Psoas muscle (tissue), 8 donors: ENCODE results near the gene FBXO8. TPM values are rescaled to one million over a fixed set of nuclear protein-coding genes. Genes with fewer than 3 reads are reported as not detected.

Source experiments
- ATAC-seq, 4 donors: fragments of 200-7000 bp; cut with Tn5 transposase; one replicate each; pipeline ENCODE4 v1.9.1; 2020; ENCODE audit warnings: moderate library complexity in 3 of 4, mild to moderate bottlenecking in 2 of 4
- DNase-seq, 2 donors: peaks; one replicate each; pipeline ENCODE4 v3.0.0-alpha.2; 2020
- H3K27ac ChIP-seq: fragments of 200-600 bp; one replicate; pipeline ENCODE4 v1.8.0; 2022
- H3K27me3 ChIP-seq, 3 donors: fragments of 200-600 bp in 1 of 3; one replicate each; pipeline versions ENCODE4 v1.6.1 to v1.8.0; 2013 to 2022; ENCODE audit warnings: low read length in 2 of 3, mild to moderate bottlenecking in 2 of 3, moderate library complexity in 1 of 3; ENCODE audit not compliant: insufficient read depth in 3 of 3
- H3K36me3 ChIP-seq, 2 donors: fragments of 200-600 bp in 1 of 2; one replicate each; pipeline versions ENCODE4 v1.6.1 to v1.8.0; 2013 to 2022; ENCODE audit warnings: low read depth in 1 of 2, mild to moderate bottlenecking in 1 of 2, moderate library complexity in 1 of 2; ENCODE audit not compliant: insufficient read depth in 1 of 2
- H3K4me1 ChIP-seq: fragments of 200-600 bp; one replicate; pipeline ENCODE4 v1.8.0; 2022
- H3K4me3 ChIP-seq: fragments of 200-600 bp; one replicate; pipeline ENCODE4 v1.8.0; 2022; ENCODE audit warnings: mild to moderate bottlenecking
- H3K9me3 ChIP-seq: fragments of 200-600 bp; one replicate; pipeline ENCODE4 v1.8.0; 2022
- WGBS, 3 donors: extraction: QIAGEN DNeasy Blood & Tissue Kit; methylation state at CpG; one replicate each; pipeline versions ENCODE4 v1.1.6 to v1.1.7; 2013; 5-methylcytosine and 5-hydroxymethylcytosine counted together
- intact Hi-C, 2 donors: fragments of 100-400 bp; cut with DNase I; formaldehyde crosslinking; loops; one replicate each; pipeline versions ENCODE4 v1.11.0 to v1.14.2; 2022
- polyA plus RNA-seq, 3 donors: library from polyadenylated mRNA; stranded (reverse); fragments of 200-250 nt; gene quantifications; one replicate each; pipeline ENCODE4 v1.2.3, GENCODE V29; 2013
- total RNA-seq, 4 donors: library from RNA; stranded (reverse); fragmentation: NEBNext Ultra II Directional in 2 of 4; extraction: Animal tissue kit (Norgen Biotek cat#: 25700) in 2 of 4; gene quantifications; one replicate each; pipeline versions ENCODE4 v1.2.1 to v1.2.4, GENCODE V29; 2021 to 2023
- TF ChIP-seq, protein P1 (sequence below): fragments of 200-600 bp; IDR thresholded peaks from one replicate; pipeline ENCODE4 v1.8.0; 2022; ENCODE audit warnings: antibody characterized with exemption
- donor health status: healthy with polysubstance abuse.
- donor health status: DM: no; HTN: no; CAD: no; lungs with moderate emphysema.
- donor health status: Bipolar disorder and iron deficiency.
- donor health status: healthy.
- donor health status: DM: yes; HTN: yes; CAD: no.
- donor health status: DM: no; HTN: no; CAD: no.
- donor health status: DM: no; HTN: no; CAD: no.
- donor health status: DM: yes; HTN: yes; CAD: no.

The FBXO8 gene
- total and polyA plus RNA-seq, 7 donors, result 7.2 to 21.4 (median 10.2) TPM

DNA sequence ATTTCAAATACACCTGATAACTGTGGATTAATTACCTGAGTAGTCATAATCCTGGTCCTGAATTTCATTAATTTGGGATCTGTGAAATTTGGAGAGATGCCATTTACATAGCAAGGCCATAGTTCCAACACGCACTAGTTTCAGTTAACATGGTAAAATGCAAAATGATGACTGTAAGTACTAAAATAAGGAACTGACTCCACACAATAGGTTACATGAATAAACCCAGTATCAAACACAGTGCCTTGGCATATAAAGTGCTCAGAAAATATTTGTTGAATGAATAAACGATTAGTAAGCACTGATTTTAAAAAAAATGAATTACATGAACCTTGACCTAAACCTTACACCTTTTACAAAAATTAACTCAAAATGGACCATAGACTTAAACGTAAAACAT, 9.0 kb downstream of the FBXO8 start:
- DNase-seq (no peak), ATAC-seq (peak in 3 of 4 donors; percentile 40 to 75 (median 47))
- H3K9me3 ChIP-seq, result no peaks in the 10 kb centered on the region
- intact Hi-C loops, result no loop called here
- peaks cover 8% of the 10 kb centered on the region for H3K4me1 ChIP-seq
- TF ChIP-seq, protein P1, sequence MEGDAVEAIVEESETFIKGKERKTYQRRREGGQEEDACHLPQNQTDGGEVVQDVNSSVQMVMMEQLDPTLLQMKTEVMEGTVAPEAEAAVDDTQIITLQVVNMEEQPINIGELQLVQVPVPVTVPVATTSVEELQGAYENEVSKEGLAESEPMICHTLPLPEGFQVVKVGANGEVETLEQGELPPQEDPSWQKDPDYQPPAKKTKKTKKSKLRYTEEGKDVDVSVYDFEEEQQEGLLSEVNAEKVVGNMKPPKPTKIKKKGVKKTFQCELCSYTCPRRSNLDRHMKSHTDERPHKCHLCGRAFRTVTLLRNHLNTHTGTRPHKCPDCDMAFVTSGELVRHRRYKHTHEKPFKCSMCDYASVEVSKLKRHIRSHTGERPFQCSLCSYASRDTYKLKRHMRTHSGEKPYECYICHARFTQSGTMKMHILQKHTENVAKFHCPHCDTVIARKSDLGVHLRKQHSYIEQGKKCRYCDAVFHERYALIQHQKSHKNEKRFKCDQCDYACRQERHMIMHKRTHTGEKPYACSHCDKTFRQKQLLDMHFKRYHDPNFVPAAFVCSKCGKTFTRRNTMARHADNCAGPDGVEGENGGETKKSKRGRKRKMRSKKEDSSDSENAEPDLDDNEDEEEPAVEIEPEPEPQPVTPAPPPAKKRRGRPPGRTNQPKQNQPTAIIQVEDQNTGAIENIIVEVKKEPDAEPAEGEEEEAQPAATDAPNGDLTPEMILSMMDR, result no peak
- no peaks in the 10 kb centered on the region for H3K27me3 ChIP-seq
- H3K36me3 ChIP-seq, result no peaks in the 10 kb centered on the region
- no peak overlapping the region for H3K4me3 ChIP-seq
- 80 to 89% (median 88%) methylated on average over 3 of the region's 3 CpGs for WGBS, 3 donors
- H3K27ac ChIP-seq, result no peak overlapping the region

DNA sequence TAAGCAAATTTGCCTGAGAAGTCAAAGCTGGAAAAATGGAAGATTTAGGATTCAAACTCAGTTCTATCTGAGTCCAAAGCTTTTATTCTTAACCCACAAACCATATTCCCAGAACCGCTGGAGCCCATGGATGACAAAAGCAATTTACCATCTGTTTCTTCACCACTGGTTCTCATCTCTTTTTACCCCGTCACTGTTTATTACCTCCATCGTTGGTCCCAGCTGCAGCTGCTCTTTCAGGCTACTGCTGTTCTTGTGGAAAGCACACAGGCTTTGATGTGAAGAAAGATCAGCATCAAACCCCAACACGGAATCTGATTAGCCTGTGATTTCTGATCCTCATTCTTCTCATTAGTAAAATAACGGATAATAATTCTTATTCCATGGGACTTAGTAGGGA, 9.5 kb downstream of the FBXO8 start:
- no peak overlapping the region for H3K4me3 ChIP-seq
- no peak for ATAC-seq
- 59 to 64% (median 60%) methylated on average over 5 of the region's 5 CpGs for WGBS, 3 donors
- intact Hi-C loops, result no loop called here
- peaks cover 8% of the 10 kb centered on the region for H3K4me1 ChIP-seq
- H3K27me3 ChIP-seq, result no peaks in the 10 kb centered on the region
- no peaks in the 10 kb centered on the region for H3K36me3 ChIP-seq
- TF ChIP-seq, protein P1, result no peak
- no peaks in the 10 kb centered on the region for H3K9me3 ChIP-seq
- DNase-seq, result no peak
- H3K27ac ChIP-seq, result no peak overlapping the region

DNA sequence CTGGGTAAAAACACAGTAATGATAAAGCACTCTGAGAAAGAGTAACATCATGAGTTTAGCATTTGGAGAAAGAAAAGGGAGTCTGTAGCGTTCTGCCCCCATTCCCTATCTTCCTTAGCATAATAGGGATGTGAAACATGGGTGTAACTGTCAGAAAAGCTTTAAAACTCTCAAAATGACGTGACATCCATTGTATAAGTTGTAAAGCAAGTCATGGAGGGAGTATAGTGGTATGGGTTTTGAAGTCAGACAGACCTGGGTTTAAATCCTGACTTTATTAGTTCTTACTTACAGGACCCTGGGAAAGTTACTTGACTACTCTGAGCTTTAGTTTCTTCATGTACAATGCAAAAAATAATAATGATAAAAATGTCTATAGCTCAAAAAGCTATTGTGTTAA, 17.1 kb downstream of the FBXO8 start:
- intact Hi-C loops, result no loop called here
- Histone ChIP-seq H3K27ac (no peak overlapping the region), H3K36me3 (peaks cover 0 to 5% of the 10 kb centered on the region in 2 donors), H3K27me3 (no peaks in the 10 kb centered on the region), H3K9me3 (no peaks in the 10 kb centered on the region), H3K4me3 (no peak overlapping the region), H3K4me1 (peaks cover 11% of the 10 kb centered on the region)
- whole genome bisulfite sequencing, 3 donors, result 63 to 78% (median 74%) methylated on average over 2 of the region's 2 CpGs
- TF ChIP-seq, protein P1, result no peak
- no peak for ATAC-seq
- no peak for DNase-seq

DNA sequence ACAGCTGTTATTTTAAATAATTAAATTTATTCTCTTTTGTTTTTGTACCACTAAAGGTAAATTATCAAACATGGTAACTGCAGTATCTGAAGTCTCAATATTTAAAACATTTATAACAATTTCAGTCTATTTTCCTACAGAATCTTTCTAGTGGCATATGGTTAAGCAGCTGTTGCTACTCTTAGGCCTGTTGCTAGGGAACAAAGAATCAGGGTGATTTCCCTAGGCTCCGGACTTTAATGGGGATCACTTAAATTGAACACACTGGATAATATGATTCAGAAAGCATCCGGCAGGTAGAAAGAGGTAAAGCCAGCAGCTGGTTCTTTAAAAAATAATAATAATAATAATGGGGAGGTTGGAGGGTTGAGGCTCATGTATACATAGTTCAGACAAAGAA, 17.6 kb downstream of the FBXO8 start:
- Histone ChIP-seq H3K4me3 (no peak overlapping the region), H3K27me3 (no peaks in the 10 kb centered on the region), H3K4me1 (peaks cover 11% of the 10 kb centered on the region), H3K27ac (no peak overlapping the region), H3K9me3 (no peaks in the 10 kb centered on the region), H3K36me3 (peaks cover 0 to 5% of the 10 kb centered on the region in 2 donors)
- no peak for DNase-seq
- TF ChIP-seq, protein P1, result no peak
- 23 to 36% (median 25%) methylated on average over 2 of the region's 2 CpGs for WGBS, 3 donors
- intact Hi-C loops, result no loop called here
- ATAC-seq, result no peak

DNA sequence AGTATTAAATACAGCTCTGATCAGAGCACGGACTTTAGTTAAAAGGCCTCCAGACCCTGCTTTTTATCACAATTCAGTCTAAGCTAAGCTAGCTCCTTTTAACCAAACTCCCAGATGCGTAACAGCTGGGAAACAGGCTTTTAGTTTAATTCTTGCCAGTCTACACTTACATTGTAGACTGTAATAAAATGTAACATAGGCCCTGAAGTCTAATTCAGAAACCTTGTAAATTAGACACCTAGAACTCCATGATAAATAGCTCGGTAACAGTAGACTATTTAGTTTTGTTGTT, 20.1 kb downstream of the FBXO8 start:
- DNase-seq (no peak), ATAC-seq (no peak)
- intact Hi-C loops, result no loop called here
- Histone ChIP-seq H3K9me3 (no peaks in the 10 kb centered on the region), H3K27me3 (no peaks in the 10 kb centered on the region), H3K36me3 (peaks cover 0 to 13% of the 10 kb centered on the region in 2 donors), H3K27ac (no peak overlapping the region), H3K4me3 (no peak overlapping the region), H3K4me1 (peaks cover 11% of the 10 kb centered on the region)
- WGBS, 3 donors, result 80 to 91% (median 83%) methylated on average over 3 of the region's 3 CpGs
- TF ChIP-seq, protein P1, result no peak
